Body of pancreas (tissue), 4 donors: Measurements from ENCODE around the gene KIF26A. TPM values are rescaled to one million over a fixed set of nuclear protein-coding genes. Genes with fewer than 3 reads are reported as not detected.
"Not testable (repeated sequence)": the region's sequence is repeated elsewhere in the genome, so short reads cannot be mapped to it uniquely, and the experiment has no call there.

Experiments
- ATAC-seq: fragments of 150-250 bp; one replicate; pipeline ENCODE4 v1.9.1; 2016
- DNase-seq, 4 donors: peaks; one replicate each; pipeline ENCODE4 v3.0.0-alpha.2; 2019
- H3K27ac ChIP-seq, 4 donors: fragments of 200-600 bp; sonication (generic); 1 replicate in 3 of 4; 2 replicates in 1 of 4; pipeline versions ENCODE4 v1.5.1 to v1.6.1; 2016 to 2019; ENCODE audit warnings: mild to moderate bottlenecking in 1 of 4, mixed read lengths in 1 of 4, moderate library complexity in 1 of 4
- H3K27me3 ChIP-seq, 2 donors: fragments of 200-600 bp; sonication (generic); one replicate each; pipeline ENCODE4 v1.6.0; 2016; ENCODE audit warnings: mild to moderate bottlenecking in 1 of 2
- H3K36me3 ChIP-seq, 2 donors: fragments of 200-600 bp; sonication (generic); replicated peaks in 1 of 2; 2 replicates each; pipeline ENCODE4 v1.5.1; 2016; ENCODE audit warnings: low read depth in 2 of 2; ENCODE audit not compliant: insufficient read depth in 1 of 2
- H3K4me1 ChIP-seq: fragments of 200-600 bp; sonication (generic); one replicate; pipeline ENCODE4 v1.6.0; 2016
- H3K4me3 ChIP-seq, 2 donors: fragments of 200-600 bp; sonication (generic); 1 replicate in 1 of 2; 2 replicates in 1 of 2; pipeline ENCODE4 v1.5.1; 2016 to 2019
- H3K9me3 ChIP-seq, 3 donors: fragments of 200-600 bp; sonication (generic); 1 replicate in 2 of 3; 2 replicates in 1 of 3; pipeline ENCODE4 v1.5.1; 2016
- CTCF ChIP-seq, 7 experiments: fragments of 450-650 bp in 4 of 7; fragments of 200-600 bp in 3 of 7; sonication (generic) in 3 of 7; IDR thresholded peaks; one replicate each; pipeline ENCODE4 v1.5.1; 2016 to 2019; ENCODE audit warnings: antibody characterized with exemption in 7 of 7
- POLR2A ChIP-seq, 3 donors: fragments of 450-650 bp; IDR thresholded peaks; one replicate each; pipeline ENCODE4 v1.6.1; 2016; ENCODE audit warnings: antibody characterized with exemption in 3 of 3, mild to moderate bottlenecking in 2 of 3
- WGBS, 2 donors: methylation state at CpG; one replicate each; pipeline ENCODE4 v1.1.5; 2017; 5-methylcytosine and 5-hydroxymethylcytosine counted together
- intact Hi-C: fragments of 100-400 bp; cut with DNase I; formaldehyde crosslinking; loops from one replicate; pipeline ENCODE4 v1.15.1; 2023
- total RNA-seq, 2 donors: library from RNA; depleted of rRNA; stranded (reverse); fragments of >200 nt; gene quantifications; one replicate each; pipeline ENCODE4 v1.1.0, GENCODE V29; 2016

Gene KIF26A
- total RNA-seq, 2 donors from 2014 or later, result 14.8 to 17.1 TPM

- H3K9me3 ChIP-seq, result no peaks in the 10 kb centered on the region
- no peaks in the 10 kb centered on the region for H3K36me3 ChIP-seq
- no peak overlapping the region for H3K27ac ChIP-seq
- no peak overlapping the region for H3K4me3 ChIP-seq
- TF ChIP-seq POLR2A (IDR thresholded peaks at IDR 0.05) (no peak), CTCF (IDR thresholded peaks at IDR 0.05) (no peak)
- peaks cover 2% of the 10 kb centered on the region for H3K4me1 ChIP-seq
- intact Hi-C loops, result no loop called here
- DNase-seq (no peak), ATAC-seq (no peak)
- no peaks in the 10 kb centered on the region for H3K27me3 ChIP-seq
- 57 to 71% methylated on average over 12 to 22 of the region's 22 CpGs for WGBS, 2 donors
Observed at GRCh38 chr14:104207142-104208014, 69.0 kb downstream of the KIF26A start.

GRCh38 chr14:104208015-104208295 lies 69.6 kb downstream of the KIF26A start:
- H3K9me3 ChIP-seq, DNase-seq, H3K4me1 ChIP-seq, intact Hi-C loops, H3K4me3 ChIP-seq, H3K27me3 ChIP-seq, H3K36me3 ChIP-seq, ATAC-seq, H3K27ac ChIP-seq: not testable (repeated sequence)
- 76% methylated on average over 9 of the region's 13 CpGs; no CpG with 5 or more reads in 1 of the 2 donors for WGBS, 2 donors

- H3K27ac ChIP-seq, H3K4me1 ChIP-seq, H3K27me3 ChIP-seq, ATAC-seq, H3K36me3 ChIP-seq, H3K9me3 ChIP-seq, DNase-seq, H3K4me3 ChIP-seq, intact Hi-C loops: not testable (repeated sequence)
- 80 to 82% methylated on average over 3 to 18 of the region's 21 CpGs for WGBS, 2 donors
Observed at GRCh38 chr14:104208331-104208730, 69.9 kb downstream of the KIF26A start.

GRCh38 chr14:104209071-104209470 lies 70.7 kb downstream of the KIF26A start:
- H3K9me3 ChIP-seq, H3K4me3 ChIP-seq, H3K36me3 ChIP-seq, H3K27ac ChIP-seq, H3K27me3 ChIP-seq, DNase-seq, ATAC-seq, intact Hi-C loops, H3K4me1 ChIP-seq: not testable (repeated sequence)
- WGBS, 2 donors, result 72% methylated on average over 9 of the region's 15 CpGs; no CpG with 5 or more reads in 1 of the 2 donors

GRCh38 chr14:104209985-104210816 lies 71.8 kb downstream of the KIF26A start:
- DNase-seq (no peak), ATAC-seq (no peak)
- intact Hi-C loops, result no loop called here
- no peak for TF ChIP-seq CTCF (IDR thresholded peaks at IDR 0.05)
- TF ChIP-seq POLR2A (IDR thresholded peaks at IDR 0.05), result no peak
- H3K4me3 ChIP-seq, result no peak overlapping the region
- no peaks in the 10 kb centered on the region for H3K9me3 ChIP-seq
- 67 to 70% methylated on average over 2 to 21 of the region's 21 CpGs for WGBS, 2 donors
- no peak overlapping the region for H3K27ac ChIP-seq
- H3K36me3 ChIP-seq, result no peaks in the 10 kb centered on the region
- no peaks in the 10 kb centered on the region for H3K27me3 ChIP-seq
- H3K4me1 ChIP-seq, result no peaks in the 10 kb centered on the region

- intact Hi-C loops, result no loop called here
- Histone ChIP-seq H3K4me1 (no peaks in the 10 kb centered on the region), H3K27ac (no peak overlapping the region), H3K36me3 (no peaks in the 10 kb centered on the region), H3K27me3 (no peaks in the 10 kb centered on the region), H3K4me3 (no peak overlapping the region), H3K9me3 (no peaks in the 10 kb centered on the region)
- no peak for DNase-seq
- TF ChIP-seq POLR2A (IDR thresholded peaks at IDR 0.05) (no peak), CTCF (IDR thresholded peaks at IDR 0.05) (no peak)
- WGBS, 2 donors, result 79 to 82% methylated on average over 8 to 9 of the region's 11 CpGs
- ATAC-seq, result no peak
Observed at GRCh38 chr14:104210817-104211195, 72.4 kb downstream of the KIF26A start.
